HG02571 (cell line): ENCODE data around the gene PODXL2.
"Not testable (repeated sequence)": the region's sequence is repeated elsewhere in the genome, so short reads cannot be mapped to it uniquely, and the experiment has no call there.

Source experiments
- ATAC-seq: cut with Tn5 transposase; IDR thresholded peaks from one replicate; pipeline ENCODE4 v1.9.1; 2021; ENCODE audit warnings: mild to moderate bottlenecking, moderate library complexity; ENCODE audit not compliant: unreplicated experiment

The PODXL2 gene

GRCh38 chr3:127652246-127652995 lies 23.4 kb downstream of the PODXL2 start:
- no peak for ATAC-seq

GRCh38 chr3:127654374-127654773 lies 25.4 kb downstream of the PODXL2 start:
- ATAC-seq, result no peak

- ATAC-seq, result not testable (repeated sequence)
These were observed 26.0 kb downstream of the PODXL2 start for GRCh38 chr3:127654993-127655392.

GRCh38 chr3:127655641-127656040 lies 26.7 kb downstream of the PODXL2 start:
- ATAC-seq, result no peak

GRCh38 chr3:127656906-127657305 lies 27.9 kb downstream of the PODXL2 start:
- no peak for ATAC-seq

- no peak for ATAC-seq
These were observed 29.2 kb downstream of the PODXL2 start for GRCh38 chr3:127658234-127658633.

- ATAC-seq, result no peak
These were observed 31.8 kb downstream of the PODXL2 start for GRCh38 chr3:127660621-127661251.

- no peak for ATAC-seq
These were observed 32.6 kb downstream of the PODXL2 start for GRCh38 chr3:127661600-127661999.

- ATAC-seq, result no peak
These were observed 33.0 kb downstream of the PODXL2 start for GRCh38 chr3:127662001-127662469.

- ATAC-seq, result no peak
These were observed 34.2 kb downstream of the PODXL2 start for GRCh38 chr3:127663151-127663550.

- ATAC-seq, result no peak
These were observed 36.2 kb downstream of the PODXL2 start for GRCh38 chr3:127665165-127665564.

- no peak for ATAC-seq
These were observed 36.6 kb downstream of the PODXL2 start for GRCh38 chr3:127665586-127665985.

- ATAC-seq, result no peak
These were observed 37.7 kb downstream of the PODXL2 start for GRCh38 chr3:127666676-127667075.

GRCh38 chr3:127667119-127667681 lies 38.2 kb downstream of the PODXL2 start:
- no peak for ATAC-seq

- ATAC-seq, result no peak
These were observed 39.9 kb downstream of the PODXL2 start for GRCh38 chr3:127668906-127669305.

GRCh38 chr3:127669541-127670228 lies 40.7 kb downstream of the PODXL2 start:
- no peak for ATAC-seq

GRCh38 chr3:127670229-127670559 lies 41.2 kb downstream of the PODXL2 start:
- no peak for ATAC-seq

- no peak for ATAC-seq
These were observed 42.0 kb downstream of the PODXL2 start for GRCh38 chr3:127670761-127671522.

GRCh38 chr3:127671523-127672428 lies 42.8 kb downstream of the PODXL2 start:
- ATAC-seq, result peak; percentile 19
